Superior temporal gyrus (tissue), 1 donor: ENCODE measurements around the gene LAIR1.
"Not testable (repeated sequence)": the region's sequence is repeated elsewhere in the genome, so short reads cannot be mapped to it uniquely, and the experiment has no call there.

Experiments used
- DNase-seq: peaks from one replicate; pipeline ENCODE4 v3.0.0-alpha.2; 2016; ENCODE audit errors: extremely low spot score

Gene LAIR1

DNA sequence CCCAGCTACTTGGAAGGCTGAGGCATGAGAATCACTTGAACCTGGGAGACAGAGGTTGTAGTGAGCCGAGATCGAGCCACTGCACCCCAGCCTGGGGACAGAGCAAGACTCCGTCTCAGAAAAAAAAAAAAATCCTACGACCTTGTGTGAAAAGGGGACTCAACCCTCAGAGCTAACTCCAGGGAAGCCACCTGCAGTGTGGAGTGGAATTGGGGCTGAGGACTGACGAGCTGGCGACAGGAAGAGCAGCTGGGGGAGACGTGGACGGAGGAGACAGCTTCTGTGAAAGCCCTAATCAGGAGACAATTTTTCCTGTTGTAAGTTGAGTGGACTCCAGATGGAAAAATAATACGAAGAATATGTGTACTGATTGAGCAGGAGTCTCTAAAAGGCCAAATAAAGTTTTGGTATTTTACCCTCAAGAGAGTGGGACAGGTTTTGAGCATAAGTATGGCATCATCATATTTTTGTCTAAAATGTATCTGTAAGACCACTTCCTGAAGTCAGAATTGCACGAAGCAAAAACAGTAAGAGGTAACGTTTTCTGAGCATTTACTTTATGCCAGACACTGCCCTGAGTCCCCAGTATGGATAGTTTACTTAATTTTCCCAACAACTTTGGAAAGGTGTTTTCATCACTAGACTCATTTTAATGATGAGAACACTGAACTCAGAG lies 12.0 kb upstream of the LAIR1 start:
- DNase-seq: no peak

DNA sequence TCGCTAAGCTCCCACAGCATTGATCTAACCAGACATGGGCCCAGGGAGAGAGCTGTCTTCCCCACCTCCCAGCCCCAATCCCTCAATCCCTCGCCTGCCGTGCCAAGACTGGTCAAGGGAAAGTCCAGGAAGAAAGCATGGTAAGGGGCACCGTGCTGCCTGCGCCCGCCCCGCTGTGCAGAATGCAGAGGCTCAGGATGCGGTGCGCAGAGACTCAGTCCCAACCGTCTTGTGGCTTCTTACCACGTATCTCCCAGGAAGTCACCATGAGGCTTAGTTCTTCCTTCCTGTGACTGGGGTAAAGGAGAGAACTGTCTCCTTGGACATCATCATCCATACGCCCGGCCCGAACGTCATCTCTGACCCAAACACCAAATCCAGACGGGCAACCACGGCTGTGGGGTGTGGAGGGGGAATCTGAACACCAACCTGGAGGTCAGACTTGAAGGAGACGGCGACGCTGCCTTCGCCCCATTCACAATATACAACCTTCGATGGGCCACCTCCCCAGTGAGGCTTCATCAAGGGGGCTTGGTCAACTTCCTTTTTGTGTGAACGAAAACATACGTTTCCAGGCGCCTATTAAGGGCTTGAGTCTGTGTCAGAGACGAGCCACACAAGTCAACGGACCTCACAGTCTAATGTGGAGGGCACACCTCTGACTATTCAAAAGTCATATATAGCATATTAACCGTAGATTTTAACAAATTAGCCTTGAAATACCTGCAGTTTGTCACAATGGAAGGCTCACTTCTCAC lies 10.6 kb upstream of the LAIR1 start:
- DNase-seq: not testable (repeated sequence)

DNA sequence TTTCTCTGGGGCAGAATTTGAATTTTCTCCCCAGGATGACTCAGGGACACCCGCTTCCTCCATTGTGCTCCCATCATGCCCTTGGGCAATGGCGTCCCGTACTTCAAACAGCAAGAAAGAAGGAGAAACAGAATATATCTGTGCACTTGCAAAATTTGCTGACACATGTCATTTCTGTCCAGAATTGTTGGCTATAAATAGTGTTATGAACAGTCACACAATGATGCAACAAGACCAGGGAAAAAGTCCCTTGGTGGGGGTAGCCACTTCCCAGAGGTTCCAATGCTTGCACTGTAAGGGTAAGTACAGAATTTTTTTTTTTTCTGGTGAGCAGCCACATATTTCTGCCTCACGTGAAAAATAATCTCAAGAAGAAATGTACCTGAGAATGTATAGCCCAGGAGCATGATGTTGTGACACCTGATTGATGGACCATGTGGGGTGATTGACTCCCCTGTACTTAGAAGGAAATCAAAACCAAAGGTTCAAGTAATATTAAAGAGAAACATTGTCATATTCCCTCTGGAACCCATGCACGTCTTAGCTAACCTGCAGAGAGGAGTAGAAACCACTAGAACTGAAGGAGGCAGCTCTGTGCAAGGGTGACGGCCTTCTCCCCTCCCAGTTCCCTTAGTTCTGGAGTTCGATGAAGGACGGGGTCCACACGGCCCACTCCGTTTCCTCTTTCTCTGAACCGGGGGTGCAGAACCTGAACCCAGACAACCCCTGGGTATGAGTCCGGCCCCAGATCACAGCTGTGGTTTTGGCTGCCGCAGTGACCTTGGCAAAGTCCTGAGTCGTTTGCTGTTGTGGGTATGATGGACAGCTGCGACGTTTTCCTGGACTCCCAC lies 9.3 kb upstream of the LAIR1 start:
- DNase-seq: no peak

DNA sequence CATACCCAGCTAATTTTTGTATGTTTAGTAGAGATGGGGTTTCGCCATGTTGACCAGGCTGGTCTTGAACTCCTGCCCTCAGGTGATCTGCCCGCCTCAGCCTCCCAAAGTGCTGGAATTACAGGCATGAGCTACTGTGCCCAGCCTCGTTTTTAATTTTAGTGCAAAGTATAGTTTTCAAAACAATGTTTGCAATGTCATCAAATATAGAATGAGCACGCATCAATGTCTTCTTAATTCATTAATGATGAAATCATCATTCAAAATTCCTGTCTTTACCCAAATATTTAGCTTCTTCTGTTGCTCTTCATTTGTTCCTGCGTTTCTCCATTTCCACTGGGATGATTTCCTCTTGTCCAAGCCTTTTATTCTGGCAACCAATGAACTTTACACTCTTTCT lies 6.7 kb upstream of the LAIR1 start:
- DNase-seq: not testable (repeated sequence)

DNA sequence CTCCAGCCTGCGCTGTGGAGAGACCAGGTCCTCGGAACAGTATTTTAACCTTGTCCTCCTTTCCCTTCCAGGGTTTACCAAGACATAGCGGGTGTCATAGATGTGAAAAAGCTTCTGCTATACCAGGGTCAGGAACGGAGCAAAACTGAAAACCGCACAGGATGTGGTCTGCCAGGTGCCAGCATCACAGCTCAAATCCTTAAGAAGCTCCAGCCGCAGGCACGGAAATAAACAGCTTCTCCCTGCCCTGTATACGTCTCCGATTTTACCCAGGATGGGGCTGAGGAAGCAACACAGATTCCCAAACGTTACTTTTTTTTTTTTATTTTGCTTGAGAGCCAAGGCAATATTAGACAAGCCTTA lies 5.7 kb upstream of the LAIR1 start:
- DNase-seq: not testable (repeated sequence)

DNA sequence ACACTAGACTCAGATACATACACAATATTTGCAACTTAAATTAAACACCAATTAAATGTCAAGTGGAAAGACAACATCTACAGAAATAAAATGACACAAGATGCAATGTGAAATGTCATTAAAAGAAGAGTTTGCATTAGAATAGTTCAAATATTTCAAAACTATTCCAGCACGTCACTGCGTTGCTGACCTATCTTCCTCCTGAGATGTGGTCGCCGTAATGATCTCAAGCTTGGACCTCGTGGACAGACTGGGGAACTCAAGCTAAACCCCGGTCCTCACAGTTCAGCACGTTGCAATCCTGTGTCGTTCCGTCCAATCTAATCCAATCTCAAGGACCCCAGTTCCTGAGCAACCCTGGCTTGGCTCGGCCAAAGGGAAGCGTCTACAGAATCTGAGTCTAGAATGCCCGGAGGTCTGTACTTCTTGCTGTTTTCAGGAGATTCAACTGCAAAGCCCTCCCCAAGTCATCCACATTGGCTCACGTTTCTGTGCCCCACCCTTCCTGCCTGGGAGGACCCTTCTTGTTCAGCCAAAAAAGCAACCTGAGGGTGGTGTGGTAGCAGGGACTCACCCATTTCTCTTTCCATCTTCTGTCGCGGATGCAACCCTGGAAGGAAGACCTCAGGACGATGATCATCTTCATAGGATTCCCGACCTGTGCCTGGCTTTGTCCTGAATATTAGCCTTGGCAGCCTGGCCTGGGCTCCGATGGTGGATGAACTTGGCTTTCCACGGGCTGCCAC lies 5.1 kb upstream of the LAIR1 start:
- not testable (repeated sequence) for DNase-seq

DNA sequence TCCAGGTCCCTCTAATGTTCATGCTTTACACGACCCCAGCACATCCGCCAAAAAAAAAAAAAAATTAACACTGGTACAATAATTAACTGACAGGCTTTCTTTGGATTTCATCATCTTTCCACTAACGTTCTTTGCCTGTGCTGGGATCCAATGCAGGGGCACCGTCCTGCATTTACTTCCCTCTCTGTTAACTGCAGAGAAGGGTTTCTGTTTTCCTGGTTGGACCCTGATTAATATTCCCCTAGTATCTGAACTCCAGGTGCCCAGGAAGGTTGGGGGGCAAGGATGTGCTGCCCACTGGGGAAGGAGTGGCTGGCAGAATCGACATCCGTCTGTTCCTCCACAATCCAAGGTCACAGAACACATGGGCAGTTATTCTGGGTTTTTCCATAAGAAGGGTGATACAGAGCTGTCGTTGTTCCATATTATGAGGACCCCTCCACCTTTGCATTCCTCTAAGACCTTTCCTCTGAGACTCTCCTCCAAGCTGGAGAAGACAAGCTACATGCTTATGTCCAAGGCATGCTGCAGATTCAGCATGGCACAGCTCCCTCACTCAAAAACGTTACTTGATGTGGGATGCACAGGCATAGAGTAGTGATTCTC lies 4.5 kb upstream of the LAIR1 start:
- no peak for DNase-seq

DNA sequence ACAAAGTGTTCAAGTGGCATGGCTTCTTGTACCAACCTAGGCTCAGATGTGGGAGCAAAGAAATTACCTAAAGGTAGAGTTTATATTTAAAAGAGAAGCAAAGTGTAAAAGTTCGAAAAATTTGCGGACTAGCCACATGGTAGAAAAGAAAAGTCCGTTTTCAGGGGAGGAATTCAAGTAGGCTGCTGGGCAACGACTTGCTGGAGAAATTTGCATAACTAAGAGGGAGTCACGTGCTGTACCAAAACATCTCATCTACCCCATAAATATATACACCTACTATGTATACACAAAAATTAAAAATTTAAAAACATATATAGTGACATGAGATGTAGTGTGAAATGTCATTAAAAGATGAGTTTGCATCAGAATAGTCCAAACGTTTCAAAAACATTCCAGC lies 2.1 kb upstream of the LAIR1 start:
- DNase-seq: no peak

DNA sequence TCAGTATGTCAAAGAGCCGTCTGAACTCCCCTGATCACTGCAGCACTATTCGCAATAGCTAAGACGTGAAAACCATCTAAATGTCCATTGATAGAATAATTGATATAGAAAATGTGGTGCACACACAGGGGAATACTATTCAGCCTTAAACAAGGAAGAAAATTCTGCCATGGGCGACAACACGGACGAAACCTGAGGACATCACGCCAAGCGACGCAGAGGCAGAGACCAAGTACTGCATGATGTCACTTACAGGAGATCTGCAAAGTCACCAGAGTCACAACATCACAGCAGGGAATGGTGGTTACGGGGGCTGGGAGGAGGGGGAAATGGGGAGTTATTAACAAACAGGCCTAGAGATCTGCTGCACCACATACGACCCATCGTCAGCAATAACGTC lies 1.1 kb upstream of the LAIR1 start:
- not testable (repeated sequence) for DNase-seq

DNA sequence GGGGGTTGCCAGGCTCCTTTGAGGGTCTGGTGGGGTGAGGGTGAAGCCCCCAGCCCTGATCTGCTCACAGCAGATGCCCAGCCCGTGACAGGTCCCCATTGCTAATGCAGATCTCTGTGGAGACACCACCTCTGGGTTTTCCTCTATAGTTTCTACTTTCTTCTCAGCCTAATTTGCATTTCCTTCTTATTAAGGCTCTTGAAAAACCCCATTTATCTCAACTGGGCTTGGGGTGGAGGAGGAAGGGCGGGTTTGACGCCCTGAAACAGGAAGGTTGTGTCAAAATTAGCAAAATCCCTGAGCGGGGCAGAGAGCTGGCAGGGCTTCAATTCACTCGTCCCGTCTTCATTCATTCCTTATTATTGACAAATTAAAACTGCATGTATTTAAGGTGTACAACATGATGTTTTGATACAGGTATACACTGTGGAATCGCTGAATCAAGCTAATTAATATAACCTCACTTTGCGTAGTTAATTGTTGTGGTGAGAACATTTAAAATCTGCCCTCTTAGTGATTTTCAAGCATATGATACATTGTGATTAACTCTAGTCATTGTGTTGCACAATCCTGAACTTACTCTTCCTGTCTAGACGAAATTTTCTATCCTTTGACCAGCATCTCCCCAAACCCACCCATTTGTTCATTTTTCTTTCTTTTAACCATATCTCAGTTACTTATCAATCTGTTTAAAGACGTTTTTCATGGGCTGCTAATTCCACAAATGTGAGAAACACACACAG lies 2.9 kb downstream of the LAIR1 start:
- DNase-seq: not testable (repeated sequence)

DNA sequence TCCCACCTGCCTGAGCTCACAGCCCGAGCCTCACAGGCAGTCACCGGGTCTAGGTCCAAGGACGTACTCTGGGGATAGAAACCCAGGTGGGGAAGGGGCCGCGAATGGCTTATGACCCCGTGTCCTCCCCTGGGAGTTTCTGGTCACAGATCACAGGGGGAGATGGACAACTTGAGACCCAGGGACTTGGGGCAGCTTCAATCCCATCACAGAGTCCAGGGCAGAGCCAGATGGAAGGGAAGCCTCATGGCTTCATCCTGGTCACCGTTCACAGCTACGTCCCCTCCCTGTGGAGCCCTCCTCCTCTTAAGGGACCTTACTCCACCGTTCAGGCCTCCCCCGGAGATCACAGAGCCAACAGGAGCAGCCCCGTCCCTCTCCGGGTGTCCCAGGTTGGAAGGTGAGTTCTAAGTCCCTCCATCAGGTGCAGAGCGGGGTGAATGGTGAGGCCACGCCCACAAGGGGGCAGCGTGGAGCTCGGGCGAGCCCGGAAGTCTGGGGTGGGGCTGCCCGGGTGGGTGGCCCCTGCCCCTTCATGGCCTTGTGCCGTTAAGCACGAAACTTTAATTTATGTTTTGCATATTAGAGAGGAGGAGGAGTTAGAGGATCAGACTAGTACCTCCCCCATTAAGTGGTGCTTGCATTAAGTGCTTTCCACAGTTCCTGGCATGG lies 5.4 kb downstream of the LAIR1 start:
- not testable (repeated sequence) for DNase-seq

DNA sequence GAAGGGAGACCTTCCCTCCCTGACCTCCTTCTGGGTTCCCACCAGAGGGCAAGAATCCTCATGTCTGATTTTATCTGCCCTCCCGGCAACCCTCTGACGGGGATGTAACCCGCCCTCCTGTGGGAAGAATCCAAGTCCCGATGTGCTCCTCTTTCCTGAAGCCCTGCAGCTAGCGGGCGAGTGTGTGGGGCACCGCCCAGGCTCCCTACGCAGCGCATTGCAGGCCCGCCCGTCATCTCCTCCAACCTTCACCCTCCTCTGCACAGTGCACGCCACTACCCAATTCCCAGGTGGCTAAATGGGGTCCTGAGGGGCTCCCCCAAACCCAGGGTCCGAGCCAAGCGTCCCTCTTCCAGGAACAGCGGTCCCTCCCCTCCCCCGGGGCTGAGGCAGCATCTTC lies 7.3 kb downstream of the LAIR1 start:
- no peak for DNase-seq

DNA sequence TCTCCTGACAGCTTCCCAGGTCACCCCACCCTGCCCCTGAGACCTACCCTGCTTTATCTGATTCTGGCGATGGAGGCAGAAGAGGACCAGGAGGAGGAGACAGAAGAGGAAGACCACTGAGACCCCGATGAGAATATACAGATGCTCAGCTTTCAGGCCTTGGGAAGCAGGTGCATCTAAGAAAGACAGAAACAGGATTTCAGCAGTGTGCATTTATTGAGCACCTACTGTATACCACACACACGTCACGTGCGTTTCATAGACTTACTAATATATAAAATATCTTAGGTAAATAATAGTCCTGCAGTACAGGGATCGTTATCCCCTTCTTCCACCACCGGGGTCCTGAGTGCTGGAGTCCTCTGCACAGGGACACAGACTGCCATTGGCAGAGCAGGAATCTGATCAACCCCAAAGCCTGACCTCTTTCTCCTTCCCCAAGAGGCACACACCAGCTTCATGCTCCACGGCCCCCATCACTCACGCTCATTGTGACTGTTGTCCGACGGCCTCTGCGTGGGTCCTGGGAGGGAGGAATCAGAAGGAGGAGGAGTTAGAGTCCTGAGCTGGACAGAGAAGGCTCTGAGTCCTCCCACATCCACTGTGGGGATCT lies 8.2 kb downstream of the LAIR1 start:
- no peak for DNase-seq

DNA sequence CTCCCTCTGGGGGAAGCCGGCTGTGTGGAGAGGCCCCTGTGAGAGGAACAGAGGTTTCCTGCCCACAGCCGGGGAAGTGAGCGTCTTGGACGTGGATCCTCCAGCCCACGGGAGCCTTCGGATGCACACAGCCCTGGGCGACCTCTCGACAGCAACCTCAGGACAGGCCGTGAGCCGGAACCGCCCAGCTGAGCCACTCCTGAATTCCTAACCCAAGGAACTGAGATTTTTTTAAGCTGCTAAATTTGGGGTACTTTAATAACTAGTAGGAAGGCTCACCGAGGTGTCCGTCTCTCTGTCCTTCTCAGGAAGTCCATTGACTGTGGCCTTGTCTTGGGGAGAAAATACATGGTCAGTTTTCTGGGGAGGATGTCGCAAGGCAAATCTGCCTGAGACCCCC lies 9.1 kb downstream of the LAIR1 start:
- no peak for DNase-seq

DNA sequence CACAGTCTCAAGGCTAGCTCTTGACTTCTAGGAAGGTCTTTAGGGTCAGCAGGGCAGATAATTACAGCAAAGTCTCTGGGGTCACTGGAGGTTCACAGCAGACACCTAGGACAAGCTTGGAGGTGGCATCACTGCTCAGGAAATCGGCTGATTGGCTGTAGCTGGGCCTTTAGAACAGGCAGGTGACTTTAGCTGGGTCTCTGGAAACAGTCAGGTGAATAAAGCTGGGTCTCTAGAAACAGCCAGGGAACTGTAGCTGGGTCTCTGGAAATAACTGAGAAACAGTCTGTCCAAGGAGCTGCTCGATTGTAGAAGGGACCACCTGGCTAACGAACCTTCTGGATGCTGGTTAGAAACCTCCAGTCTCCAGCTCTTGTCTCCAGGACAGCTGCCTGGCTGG lies 10.0 kb downstream of the LAIR1 start:
- DNase-seq: no peak

DNA sequence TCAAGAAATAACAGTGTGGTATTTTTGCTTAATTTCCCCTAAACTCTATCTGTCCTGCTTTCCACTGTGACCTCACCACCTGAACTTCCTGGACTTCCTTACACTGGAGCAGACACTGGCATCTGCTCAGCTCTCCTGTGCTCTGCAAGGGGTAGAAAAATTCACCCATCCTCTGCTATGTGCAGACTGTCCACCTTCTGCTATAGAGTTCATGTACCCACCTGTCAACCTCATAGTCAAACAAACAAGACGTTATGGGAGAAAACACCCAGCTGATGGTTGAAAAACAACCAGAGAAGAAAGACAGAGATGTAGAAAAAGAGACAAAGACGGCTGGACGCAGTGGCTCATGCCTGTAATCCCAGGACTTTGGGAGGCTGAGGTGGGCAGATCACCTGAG lies 12.2 kb downstream of the LAIR1 start:
- no peak for DNase-seq

DNA sequence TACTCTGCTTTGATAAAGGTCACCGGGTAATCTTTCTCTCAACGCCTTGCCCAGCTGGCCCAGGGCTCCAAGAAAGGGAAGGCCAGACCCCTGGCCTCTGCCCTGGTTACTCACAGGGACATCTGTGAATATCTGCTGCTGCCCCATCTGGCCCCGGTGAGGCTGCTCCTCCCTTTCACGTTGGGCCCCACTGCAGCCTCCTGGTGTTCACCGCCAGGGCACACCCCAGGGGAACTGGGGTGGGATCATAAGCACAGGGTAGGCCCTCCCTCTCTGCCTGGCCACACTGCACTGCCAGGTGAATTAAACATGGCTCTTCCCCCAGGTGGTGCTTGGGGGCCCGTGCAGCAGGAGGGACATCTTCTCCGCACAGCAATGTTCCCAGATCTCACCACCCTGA lies 12.7 kb downstream of the LAIR1 start:
- no peak for DNase-seq

DNA sequence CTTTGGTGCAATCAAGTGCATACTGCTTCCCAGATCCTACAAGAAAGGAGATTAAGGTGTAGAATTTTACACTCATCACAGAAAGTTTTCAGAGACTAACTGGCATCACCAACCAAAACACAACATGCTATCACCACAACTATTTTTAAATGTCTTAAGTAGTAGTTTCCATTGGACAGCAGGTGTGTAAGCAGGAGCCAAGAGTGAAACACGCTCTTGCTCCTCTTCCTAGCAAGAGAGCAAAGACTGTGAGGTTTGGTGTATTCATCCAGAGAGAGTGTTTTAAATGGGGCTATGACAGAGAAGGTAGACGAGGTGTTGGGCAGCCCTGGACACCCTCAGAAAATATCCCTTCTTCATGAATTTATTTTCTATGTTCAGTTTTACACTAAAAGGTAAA lies 13.3 kb downstream of the LAIR1 start:
- DNase-seq: no peak

DNA sequence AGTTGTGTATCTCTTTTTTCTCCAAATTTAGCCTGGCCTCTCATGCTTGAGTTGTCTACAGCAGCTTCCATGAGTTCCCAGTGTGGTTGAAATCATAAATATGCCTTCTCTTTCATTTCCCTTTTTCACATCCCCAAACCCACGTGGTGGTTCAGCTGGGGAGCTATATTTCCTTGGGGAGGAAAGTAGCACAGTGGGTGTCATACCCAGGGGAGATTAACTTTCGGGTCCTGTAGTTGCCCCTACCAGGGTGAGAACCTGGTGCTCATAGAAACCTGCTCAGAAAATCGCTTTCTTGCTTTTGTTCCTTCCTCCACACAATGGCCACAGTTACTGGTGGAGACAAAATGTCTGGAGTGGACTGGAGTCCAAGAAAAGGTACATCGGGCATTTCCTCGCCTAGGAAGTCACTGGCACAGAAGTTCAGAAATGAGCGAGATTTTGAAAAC lies 18.8 kb downstream of the LAIR1 start:
- DNase-seq: no peak

DNA sequence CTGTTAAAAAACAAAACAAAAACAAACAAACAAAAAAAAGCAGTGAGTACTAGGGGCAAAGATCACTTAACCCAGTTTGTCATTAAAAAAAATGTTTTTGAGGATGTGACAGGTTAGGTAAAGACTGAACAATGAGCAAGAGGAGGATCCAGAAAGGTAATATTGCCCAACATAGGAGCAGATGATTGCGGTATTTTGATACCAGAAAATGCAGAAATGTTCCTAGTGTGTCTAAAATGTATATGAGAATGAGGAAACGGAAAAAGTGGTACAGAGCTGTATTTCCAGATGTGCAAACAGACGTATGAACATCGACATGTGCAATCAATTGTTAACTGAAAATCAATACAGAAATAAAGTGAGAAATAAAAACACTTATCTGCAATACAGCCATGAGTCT lies 20.9 kb downstream of the LAIR1 start:
- no peak for DNase-seq
